GM13977 (cell line): ENCODE results near the gene RAB4B.
"Not testable (repeated sequence)": the region's sequence is repeated elsewhere in the genome, so short reads cannot be mapped to it uniquely, and the experiment has no call there.

Experiments
- DNase-seq: peaks from one replicate; pipeline ENCODE4 v3.0.0; 2012; ENCODE audit warnings: low spot score
- CTCF ChIP-seq: IDR thresholded peaks from 2 replicates; pipeline ENCODE4 v1.5.1; 2012; ENCODE audit warnings: mild to moderate bottlenecking, control low read depth; ENCODE audit not compliant: insufficient read depth; ENCODE audit errors: extremely low read depth, missing control alignments
- in situ Hi-C: fragments of 300-500 bp; cut with MboI; formaldehyde crosslinking; loops from one replicate; pipeline ENCODE4 v1.12.0; 2022; ENCODE audit warnings: low sequenced_read_pairs, low pct_unique_long_range_greater_than_20kb, mixed read lengths, inconsistent platforms; ENCODE audit not compliant: unreplicated experiment

RAB4B gene

GRCh38 chr19:40780582-40780981, 2.5 kb downstream of the RAB4B start:
- no peak for DNase-seq
- TF ChIP-seq CTCF: no peak
- in situ Hi-C loops: no loop called here

- TF ChIP-seq CTCF: no peak
- in situ Hi-C loops: no loop called here
- DNase-seq: no peak
These were observed 3.1 kb downstream of the RAB4B start for GRCh38 chr19:40781140-40781539.

- TF ChIP-seq CTCF: no peak
- DNase-seq: no peak
- in situ Hi-C loops: no loop called here
These were observed 5.7 kb downstream of the RAB4B start for GRCh38 chr19:40783711-40784110.

GRCh38 chr19:40784146-40784545, 6.1 kb downstream of the RAB4B start:
- in situ Hi-C loops: not testable (repeated sequence)

GRCh38 chr19:40785526-40785925, 7.5 kb downstream of the RAB4B start:
- no peak for TF ChIP-seq CTCF
- DNase-seq: no peak
- in situ Hi-C loops: no loop called here

More at GRCh38 chr19:40784146-40784545, 6.1 kb downstream of the RAB4B start:
- not testable (repeated sequence) for DNase-seq

GRCh38 chr19:40786060-40787037, 8.3 kb downstream of the RAB4B start:
- in situ Hi-C loops: no loop called here
- no peak for DNase-seq
- no peak for TF ChIP-seq CTCF

GRCh38 chr19:40791349-40791748, 13.3 kb downstream of the RAB4B start:
- no peak for DNase-seq
- in situ Hi-C loops: no loop called here
- TF ChIP-seq CTCF: no peak
